Activated CD8-positive, alpha-beta memory T cell treated with anti-CD3 and anti-CD28 coated beads, Interleukin-2, amount 10 ng/mL, durations not matched to agents 7 days and 5 days (primary cell): Measurements from ENCODE around the gene CELA2B. TPM values are rescaled to one million over a fixed set of nuclear protein-coding genes. Genes with fewer than 3 reads are reported as not detected.
A peak's percentile ranks its signal among the peaks of the same experiment; 100 is the strongest.
"Not testable (repeated sequence)": the region's sequence is repeated elsewhere in the genome, so short reads cannot be mapped to it uniquely, and the experiment has no call there.

Experiments used
- ATAC-seq: fragments of 150-1000 bp; cut with Tn5 transposase; one replicate; pipeline ENCODE4 v1.10.0; 2021; ENCODE audit warnings: moderate library complexity
- CTCF ChIA-PET: fragments of 350-600 bp; sonication (Branson Sonifier 250); formaldehyde crosslinking; loops from one replicate; lab custom pipeline; 2021; ENCODE audit warnings: antibody characterized with exemption; lab: Charles Lee
- DNase-seq: peaks from one replicate; pipeline ENCODE4 v3.0.0-alpha.2; 2020
- H3K27ac Mint-ChIP-seq: one replicate; pipeline ENCODE4 v1.8.0; 2021; ENCODE audit warnings: mild to moderate bottlenecking, mixed read lengths
- H3K27me3 Mint-ChIP-seq: one replicate; pipeline ENCODE4 v1.8.0; 2021; ENCODE audit warnings: mixed read lengths
- H3K36me3 Mint-ChIP-seq: one replicate; pipeline ENCODE4 v1.8.0; 2021; ENCODE audit warnings: mild to moderate bottlenecking, mixed read lengths
- H3K4me1 Mint-ChIP-seq: one replicate; pipeline ENCODE4 v1.8.0; 2021; ENCODE audit warnings: mixed read lengths
- H3K4me3 Mint-ChIP-seq: one replicate; pipeline ENCODE4 v1.8.0; 2021; ENCODE audit warnings: mild to moderate bottlenecking, moderate library complexity, mixed read lengths
- H3K9me3 Mint-ChIP-seq: one replicate; pipeline ENCODE4 v1.8.0; 2022; ENCODE audit warnings: low read depth, mixed read lengths
- total RNA-seq, 2 experiments: library from RNA; stranded (reverse); gene quantifications; one replicate each; pipeline ENCODE4 v1.2.3, GENCODE V29; 2021

The CELA2B gene
- total RNA-seq, 2 experiments from 2014 or later, result not detected

DNA sequence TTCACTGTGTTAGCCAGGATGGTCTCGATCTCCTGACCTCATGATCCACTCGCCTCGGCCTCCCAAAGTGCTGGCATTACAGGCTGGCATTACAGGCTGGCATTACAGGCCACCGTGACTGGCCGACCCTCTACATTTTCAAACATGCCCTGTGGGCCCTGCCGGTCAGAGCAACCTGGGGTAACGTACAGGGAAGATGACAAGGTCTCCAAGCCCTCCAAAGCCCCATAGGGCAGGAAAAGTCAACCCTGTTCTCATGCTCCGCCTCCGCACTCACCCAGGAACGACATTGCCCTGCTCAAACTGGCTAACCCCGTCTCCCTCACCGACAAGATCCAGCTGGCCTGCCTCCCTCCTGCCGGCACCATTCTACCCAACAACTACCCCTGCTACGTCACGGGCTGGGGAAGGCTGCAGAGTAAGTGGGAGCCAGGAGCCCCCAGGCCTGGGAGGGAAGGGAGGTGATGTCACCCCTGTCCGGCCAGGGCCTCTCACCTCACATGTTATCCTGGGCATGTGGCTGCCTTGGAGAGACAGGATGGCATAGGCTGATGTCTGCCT is 7.2 kb downstream of the CELA2B start:
- H3K27me3 Mint-ChIP-seq, ATAC-seq, H3K9me3 Mint-ChIP-seq, H3K27ac Mint-ChIP-seq, CTCF ChIA-PET, DNase-seq, H3K4me3 Mint-ChIP-seq, H3K36me3 Mint-ChIP-seq, H3K4me1 Mint-ChIP-seq: not testable (repeated sequence)

DNA sequence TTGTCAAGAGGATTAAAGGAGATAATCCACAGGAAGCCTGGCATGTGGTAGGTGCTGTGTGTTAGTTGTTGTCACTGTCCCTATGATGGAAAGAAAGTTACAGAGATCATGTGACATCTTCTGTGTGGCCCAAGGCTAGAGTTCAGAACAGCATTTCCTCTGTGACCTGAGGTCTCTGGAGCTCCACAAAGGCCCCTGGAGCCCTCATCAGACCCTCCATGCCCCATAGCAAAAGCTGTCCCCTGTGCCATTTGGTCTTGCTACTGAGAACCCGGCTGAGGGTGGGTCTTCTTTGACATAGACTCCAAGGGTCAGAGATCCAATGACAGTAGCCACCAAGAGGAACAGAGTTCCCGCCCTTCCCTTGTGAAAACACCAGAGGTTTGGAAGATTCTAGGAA is 8.1 kb downstream of the CELA2B start:
- Mint-ChIP-seq H3K27me3 (no peaks in the 10 kb centered on the region), H3K4me1 (peaks cover 4% of the 10 kb centered on the region), H3K9me3 (no peaks in the 10 kb centered on the region), H3K27ac (no peak overlapping the region), H3K36me3 (peaks cover 4% of the 10 kb centered on the region), H3K4me3 (no peak overlapping the region)
- no peak for DNase-seq
- ATAC-seq, result no peak
- CTCF ChIA-PET, result no interaction called here

DNA sequence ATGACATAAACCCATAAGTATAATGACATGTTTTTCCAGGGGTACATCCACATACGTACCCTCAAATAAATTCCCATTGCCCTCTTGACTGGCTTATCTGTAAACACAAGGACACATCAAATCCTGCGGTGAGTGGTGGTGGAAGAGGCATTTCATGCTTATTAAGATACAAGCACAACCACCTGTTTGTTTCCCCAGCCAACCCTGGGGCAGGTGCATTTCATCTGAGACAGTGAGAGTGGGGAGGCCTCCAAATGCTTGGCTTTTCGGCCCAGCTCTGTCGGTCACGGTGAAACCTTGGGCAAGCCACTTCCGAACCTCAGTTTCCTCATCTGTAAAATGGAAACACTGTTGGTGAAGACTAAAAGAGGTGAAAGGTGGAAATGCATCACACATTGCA is 8.5 kb downstream of the CELA2B start:
- H3K4me3 Mint-ChIP-seq, H3K27me3 Mint-ChIP-seq, H3K9me3 Mint-ChIP-seq, ATAC-seq, H3K36me3 Mint-ChIP-seq, H3K4me1 Mint-ChIP-seq, DNase-seq, CTCF ChIA-PET, H3K27ac Mint-ChIP-seq: not testable (repeated sequence)

DNA sequence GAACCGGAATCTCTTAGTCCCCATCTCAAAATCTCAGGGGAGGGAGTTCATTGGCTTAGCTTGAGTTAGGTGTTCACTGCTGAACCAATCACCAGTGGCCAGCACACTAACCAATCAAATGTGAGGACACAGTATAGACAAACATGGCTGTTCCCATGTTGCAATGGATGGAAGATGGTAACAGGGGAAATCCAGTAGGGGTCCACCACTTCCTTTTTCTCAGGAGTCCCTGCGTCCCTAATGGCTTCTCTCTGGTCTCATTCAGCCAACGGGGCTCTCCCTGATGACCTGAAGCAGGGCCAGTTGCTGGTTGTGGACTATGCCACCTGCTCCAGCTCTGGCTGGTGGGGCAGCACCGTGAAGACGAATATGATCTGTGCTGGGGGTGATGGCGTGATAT is 9.7 kb downstream of the CELA2B start:
- CTCF ChIA-PET, result no interaction called here
- Mint-ChIP-seq H3K27ac (no peak overlapping the region), H3K27me3 (no peaks in the 10 kb centered on the region), H3K4me1 (peaks cover 8% of the 10 kb centered on the region), H3K9me3 (no peaks in the 10 kb centered on the region), H3K4me3 (no peak overlapping the region), H3K36me3 (peaks cover 9% of the 10 kb centered on the region)
- DNase-seq (no peak), ATAC-seq (no peak)

DNA sequence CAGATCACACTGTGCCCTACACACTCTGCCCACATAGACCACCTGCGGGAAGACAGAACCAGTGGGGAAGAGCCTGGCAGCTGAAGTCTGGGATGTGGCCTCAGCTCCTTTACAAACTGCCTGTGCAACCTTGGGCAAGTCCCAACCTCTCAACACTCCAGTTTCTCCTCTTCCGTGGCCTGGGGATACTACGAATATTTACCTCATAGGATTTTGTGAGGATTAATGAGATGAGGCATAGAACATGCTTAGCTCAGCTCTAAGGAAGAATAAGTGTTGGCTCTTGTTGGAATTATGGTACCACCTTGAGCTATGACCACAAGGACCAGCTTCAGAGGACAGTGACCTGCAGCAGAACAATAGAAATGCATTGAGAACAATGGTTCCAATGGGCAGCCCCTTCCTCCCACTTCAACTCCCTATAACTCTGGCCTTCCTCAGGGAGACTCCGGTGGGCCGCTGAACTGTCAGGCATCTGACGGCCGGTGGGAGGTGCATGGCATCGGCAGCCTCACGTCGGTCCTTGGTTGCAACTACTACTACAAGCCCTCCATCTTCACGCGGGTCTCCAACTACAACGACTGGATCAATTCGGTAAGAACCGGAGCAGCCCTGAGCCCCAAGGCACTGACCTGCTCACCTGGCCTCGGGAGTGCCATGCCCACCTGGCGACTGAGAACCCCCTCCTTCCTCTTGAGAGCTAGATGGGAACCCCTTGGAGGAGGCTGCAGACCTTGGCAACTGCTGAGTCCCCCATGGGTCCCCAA is 11.1 kb downstream of the CELA2B start:
- CTCF ChIA-PET, H3K9me3 Mint-ChIP-seq, DNase-seq, H3K27ac Mint-ChIP-seq, H3K4me3 Mint-ChIP-seq, H3K27me3 Mint-ChIP-seq, ATAC-seq: not testable (repeated sequence)
- Mint-ChIP-seq H3K36me3 (peaks cover 15% of the 10 kb centered on the region), H3K4me1 (peaks cover 15% of the 10 kb centered on the region)

DNA sequence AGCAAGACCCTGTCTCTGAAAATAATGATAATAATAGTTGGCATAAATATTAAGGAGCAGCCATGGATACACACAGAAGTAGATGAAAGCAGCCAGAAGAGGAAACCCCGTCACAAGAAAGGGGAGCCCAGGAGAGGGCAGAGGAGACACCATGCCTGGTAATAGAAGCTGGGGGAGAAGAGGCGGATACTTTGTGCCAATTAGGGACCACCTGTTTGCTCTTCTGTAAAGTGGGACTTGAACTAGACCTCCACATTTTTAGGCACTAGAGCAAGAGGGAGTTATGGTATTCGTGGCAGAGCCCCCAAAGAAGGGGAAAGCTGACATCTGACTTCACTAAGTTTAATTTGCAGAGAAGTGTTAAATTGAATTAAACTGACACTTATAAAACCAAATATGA is 12.5 kb downstream of the CELA2B start:
- Mint-ChIP-seq H3K9me3 (no peaks in the 10 kb centered on the region), H3K4me1 (peaks cover 15% of the 10 kb centered on the region), H3K27ac (no peak overlapping the region), H3K4me3 (no peak overlapping the region), H3K36me3 (peaks cover 15% of the 10 kb centered on the region), H3K27me3 (no peaks in the 10 kb centered on the region)
- CTCF ChIA-PET, result no interaction called here
- DNase-seq (no peak), ATAC-seq (no peak)

DNA sequence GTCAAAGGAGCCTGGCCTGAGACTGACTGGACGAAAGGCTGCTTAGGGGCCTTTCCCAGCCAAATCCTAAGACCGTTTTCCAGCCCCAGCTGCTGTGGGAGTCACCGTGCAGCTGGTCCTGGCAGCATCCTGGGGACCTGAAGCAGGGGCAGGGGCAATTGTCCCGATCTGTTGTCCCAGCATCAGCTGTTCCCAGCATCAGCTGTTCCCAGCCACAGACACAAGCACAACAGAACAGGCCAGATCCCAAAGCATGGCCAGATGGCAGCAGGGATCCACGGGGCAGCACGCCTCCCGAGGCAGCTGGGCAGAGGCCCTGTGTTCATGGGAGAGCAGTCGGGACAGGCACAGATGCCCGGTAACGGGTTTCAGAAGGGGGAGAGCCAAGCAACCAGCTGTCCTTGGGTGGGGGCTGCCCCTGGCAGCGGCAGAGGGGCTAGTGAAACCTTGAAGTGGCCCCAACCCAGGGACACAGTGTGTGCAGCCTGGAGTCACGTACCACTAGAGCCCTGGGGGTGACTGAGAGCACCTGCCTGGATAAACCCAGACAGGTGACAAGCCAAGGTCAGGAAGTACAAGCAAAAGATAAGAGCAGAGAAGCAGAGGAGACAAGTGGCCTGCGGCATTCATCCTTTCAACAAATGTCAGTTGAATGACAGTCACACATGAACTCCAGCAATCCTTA is 13.3 kb downstream of the CELA2B start:
- Mint-ChIP-seq H3K9me3 (no peaks in the 10 kb centered on the region), H3K4me1 (peaks cover 15% of the 10 kb centered on the region), H3K4me3 (no peak overlapping the region), H3K36me3 (peaks cover 17% of the 10 kb centered on the region), H3K27me3 (no peaks in the 10 kb centered on the region), H3K27ac (no peak overlapping the region)
- CTCF ChIA-PET, result interaction anchor here (0.7 kb wide), 1 partner anchor 1732 kb away, joined by 3 read pairs; no protein-coding TSS in a partner anchor
- DNase-seq (no peak), ATAC-seq (no peak)

DNA sequence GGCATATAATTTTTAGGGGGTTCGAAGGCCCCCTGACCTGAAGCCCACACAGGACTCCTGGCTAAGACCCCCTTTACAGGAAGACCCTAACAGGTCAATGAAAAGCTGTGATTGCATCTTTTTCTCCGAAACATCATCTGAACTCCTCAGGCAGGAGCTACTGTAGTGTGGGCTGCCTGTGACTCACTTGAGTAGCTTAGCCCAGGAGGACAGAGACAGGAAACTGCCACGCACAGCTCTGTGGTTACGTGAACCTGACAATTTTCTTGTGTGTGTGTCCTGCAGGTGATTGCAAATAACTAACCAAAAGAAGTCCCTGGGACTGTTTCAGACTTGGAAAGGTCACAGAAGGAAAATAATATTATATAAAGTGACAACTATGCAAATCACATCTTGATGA is 15.1 kb downstream of the CELA2B start:
- Mint-ChIP-seq H3K36me3 (peaks cover 22% of the 10 kb centered on the region), H3K4me1 (peaks cover 11% of the 10 kb centered on the region)
- DNase-seq, result peak; percentile 63
- not testable (repeated sequence) for H3K27me3 Mint-ChIP-seq, H3K4me3 Mint-ChIP-seq, H3K9me3 Mint-ChIP-seq, H3K27ac Mint-ChIP-seq
- CTCF ChIA-PET, result interaction anchor here (0.8 to 1.7 kb wide), 2 partner anchors 13 to 301 kb away, joined by 3 read pairs; no protein-coding TSS in a partner anchor
- peak; percentile 78 for ATAC-seq

DNA sequence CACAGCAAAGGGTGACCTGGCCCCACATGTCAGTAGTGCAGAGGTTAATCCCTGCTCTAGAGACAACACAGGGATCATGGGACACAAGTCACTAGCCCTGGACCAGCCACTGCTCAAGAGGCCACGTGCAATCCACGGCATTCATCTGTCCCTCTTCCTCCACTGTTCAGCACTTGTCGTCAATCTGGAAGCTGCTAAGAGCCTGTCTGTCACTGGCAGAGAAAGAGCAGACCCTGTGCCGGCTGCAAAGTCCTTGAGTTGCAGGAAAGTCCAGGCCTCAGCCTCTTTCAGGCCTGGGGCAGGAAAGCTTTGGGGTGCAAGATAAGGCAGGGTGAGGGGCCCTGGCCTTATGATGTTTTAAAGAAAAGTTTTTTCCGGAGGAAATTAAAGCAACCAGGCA is 16.7 kb downstream of the CELA2B start:
- peaks cover 19% of the 10 kb centered on the region for H3K36me3 Mint-ChIP-seq
- no peaks in the 10 kb centered on the region for H3K9me3 Mint-ChIP-seq
- no peak overlapping the region for H3K4me3 Mint-ChIP-seq
- no peak for ATAC-seq
- peaks cover 11% of the 10 kb centered on the region for H3K4me1 Mint-ChIP-seq
- CTCF ChIA-PET, result interaction anchor here (0.9 to 1.7 kb wide), 3 partner anchors 11 to 169 kb away, joined by 3 read pairs; no protein-coding TSS in a partner anchor
- H3K27ac Mint-ChIP-seq, result no peak overlapping the region
- no peak for DNase-seq
- H3K27me3 Mint-ChIP-seq, result no peaks in the 10 kb centered on the region

DNA sequence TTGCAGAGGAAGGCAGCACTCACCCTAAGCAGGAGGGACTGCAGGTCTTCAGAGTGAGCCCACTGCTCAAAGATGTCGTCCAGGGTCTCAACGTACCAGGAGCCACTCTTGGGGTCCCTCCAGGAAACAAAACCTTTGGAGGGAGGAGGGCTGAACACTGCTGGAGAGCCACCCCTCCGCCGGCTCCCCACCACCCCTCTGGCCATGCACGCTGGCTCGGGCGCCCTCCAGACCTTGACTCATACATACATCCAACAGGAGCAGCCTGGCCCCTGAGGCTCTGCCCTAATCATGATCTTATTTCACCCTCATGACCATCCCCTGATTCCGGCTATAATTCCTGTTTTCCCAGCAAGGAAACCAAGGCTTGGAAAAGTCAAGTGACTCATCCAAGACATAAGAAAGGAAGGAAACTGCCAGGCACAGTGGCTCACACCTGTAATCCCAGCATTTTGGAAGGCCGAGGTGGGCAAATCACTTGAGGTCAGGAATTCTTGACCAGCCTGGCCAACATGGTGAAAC is 18.0 kb downstream of the CELA2B start:
- Mint-ChIP-seq H3K36me3 (peaks cover 24% of the 10 kb centered on the region), H3K27ac (no peak overlapping the region), H3K9me3 (no peaks in the 10 kb centered on the region), H3K4me1 (peaks cover 11% of the 10 kb centered on the region), H3K27me3 (no peaks in the 10 kb centered on the region), H3K4me3 (no peak overlapping the region)
- DNase-seq (no peak), ATAC-seq (no peak)
- CTCF ChIA-PET, result interaction anchor here (0.6 kb wide), 1 partner anchor 147 kb away, joined by 3 read pairs; no protein-coding TSS in a partner anchor

DNA sequence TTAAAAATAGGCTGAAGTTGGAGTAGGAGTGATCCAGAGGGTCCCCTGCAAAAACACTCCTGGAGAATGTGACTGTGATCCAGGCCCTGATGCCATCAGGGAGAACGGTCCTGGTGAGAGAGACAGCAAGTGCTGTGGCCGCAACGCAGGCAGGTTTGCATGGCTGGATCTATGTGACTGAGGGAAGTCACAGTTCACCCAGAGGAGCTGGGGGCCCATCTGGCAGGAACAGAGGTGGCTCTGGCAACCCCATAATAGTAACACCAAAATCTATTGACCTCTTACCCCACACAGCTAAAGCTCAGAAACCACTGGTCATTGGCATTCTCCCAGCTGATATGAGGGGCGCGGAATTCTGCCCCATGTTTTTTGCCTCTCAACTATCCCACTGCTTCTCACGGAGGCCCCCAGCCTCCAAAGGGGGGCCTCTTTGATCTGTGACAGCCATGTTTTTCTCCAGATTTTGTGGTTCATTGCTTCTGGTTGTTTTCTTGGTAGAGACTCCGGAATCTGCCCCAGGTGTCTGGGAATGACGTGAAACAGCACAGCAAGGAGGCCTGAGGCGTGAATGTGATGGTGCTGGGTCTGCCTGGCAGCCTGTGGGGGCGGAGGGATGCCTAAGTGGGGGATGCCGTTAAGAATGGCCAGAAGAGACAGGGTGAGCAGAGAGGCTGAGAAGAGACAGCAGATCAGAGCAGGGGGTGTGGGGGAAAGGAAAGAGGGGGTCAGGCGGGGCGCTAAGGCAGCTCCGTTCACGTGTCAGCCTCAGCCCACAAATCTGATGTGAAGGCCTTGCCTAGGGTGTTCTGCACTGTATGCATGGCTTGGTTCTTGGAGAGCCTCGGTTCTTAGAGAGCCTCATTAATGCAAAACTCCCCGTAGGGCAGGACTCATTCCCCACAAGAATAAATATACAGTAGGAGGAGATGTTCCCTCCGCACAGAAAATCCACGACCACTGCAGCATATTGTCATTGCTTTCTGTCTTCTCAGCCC is 24.6 kb downstream of the CELA2B start:
- Mint-ChIP-seq H3K9me3 (no peaks in the 10 kb centered on the region), H3K36me3 (peaks cover 16% of the 10 kb centered on the region), H3K4me1 (no peaks in the 10 kb centered on the region), H3K4me3 (no peak overlapping the region), H3K27ac (no peak overlapping the region), H3K27me3 (no peaks in the 10 kb centered on the region)
- DNase-seq (no peak), ATAC-seq (no peak)
- CTCF ChIA-PET, result interaction anchor here (1.0 to 1.5 kb wide), 2 partner anchors 13 to 291 kb away, joined by 3 read pairs; no protein-coding TSS in a partner anchor

DNA sequence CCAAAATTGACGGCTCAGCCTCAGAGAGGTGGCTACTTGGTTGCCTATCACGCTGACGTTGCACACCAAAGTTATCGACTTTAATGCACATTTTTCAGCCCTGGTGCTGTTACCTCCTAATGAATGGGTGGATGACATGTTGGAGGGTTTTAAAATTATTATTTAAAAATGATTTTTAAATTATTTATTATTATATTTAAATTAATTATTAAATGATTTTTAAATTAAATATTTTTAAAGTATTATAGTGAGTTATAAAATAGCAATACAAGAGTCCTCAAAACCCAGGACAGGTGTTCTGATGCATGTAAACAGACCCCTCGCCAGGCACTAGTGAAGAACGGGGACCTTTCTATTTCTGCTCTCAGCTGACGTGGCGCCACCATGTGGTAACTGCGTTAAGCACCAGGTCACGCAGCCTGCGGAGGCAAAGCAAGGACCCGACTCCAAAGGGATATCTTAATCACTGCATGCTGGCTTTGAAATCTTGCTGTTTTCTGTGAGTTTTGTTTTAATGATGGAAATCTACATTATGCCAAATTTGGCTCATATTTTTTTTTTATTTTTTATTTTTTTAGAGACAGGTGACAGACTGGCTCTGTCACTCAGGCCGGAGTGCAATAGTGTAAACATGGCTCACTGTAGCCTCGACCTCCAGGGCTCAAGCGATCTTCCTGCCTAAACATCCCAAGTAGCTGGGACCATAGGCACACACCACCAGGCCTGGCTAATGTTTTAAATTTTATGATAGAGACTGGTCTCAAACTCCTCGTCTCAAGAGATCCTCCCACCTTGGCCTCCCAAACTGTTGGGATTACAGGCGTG is 25.5 kb downstream of the CELA2B start:
- Mint-ChIP-seq H3K4me1 (no peaks in the 10 kb centered on the region), H3K27ac (no peak overlapping the region), H3K36me3 (peaks cover 13% of the 10 kb centered on the region), H3K9me3 (no peaks in the 10 kb centered on the region), H3K27me3 (no peaks in the 10 kb centered on the region), H3K4me3 (no peak overlapping the region)
- CTCF ChIA-PET, result interaction anchor here (0.6 to 1.5 kb wide), 2 partner anchors 11 to 178 kb away, joined by 3 to 4 read pairs; no protein-coding TSS in a partner anchor
- DNase-seq, result peak; percentile 68
- peak; percentile 74 for ATAC-seq
